Progenitor cell of endocrine pancreas (in vitro differentiated cells): ENCODE measurements around the gene ATAD3B. TPM values are rescaled to one million over a fixed set of nuclear protein-coding genes. Genes with fewer than 3 reads are reported as not detected.

Experiments
- DNase-seq: peaks from one replicate; pipeline ENCODE4 v3.0.0; 2021; ENCODE audit warnings: low spot score; ENCODE audit not compliant: unreplicated experiment
- H3K27ac Mint-ChIP-seq: 2 replicates; pipeline ENCODE4 v1.8.0; 2021; ENCODE audit warnings: mild to moderate bottlenecking, moderate library complexity, mixed read lengths
- H3K27me3 Mint-ChIP-seq: 2 replicates; pipeline ENCODE4 v1.8.0; 2021; ENCODE audit warnings: mixed read lengths
- H3K36me3 Mint-ChIP-seq: 2 replicates; pipeline ENCODE4 v1.8.0; 2022; ENCODE audit warnings: mixed read lengths; ENCODE audit not compliant: insufficient read depth
- H3K4me1 Mint-ChIP-seq: 2 replicates; pipeline ENCODE4 v1.8.0; 2021; ENCODE audit warnings: low read depth, mixed read lengths
- H3K4me3 Mint-ChIP-seq: 2 replicates; pipeline ENCODE4 v1.8.0; 2021; ENCODE audit warnings: low read depth, mild to moderate bottlenecking, moderate library complexity, mixed read lengths
- H3K9me3 Mint-ChIP-seq: 2 replicates; pipeline ENCODE4 v1.8.0; 2021; ENCODE audit warnings: low read depth, mixed read lengths
- CTCF ChIP-seq: fragments of 200-600 bp; sonication (generic); IDR thresholded peaks from one replicate; pipeline ENCODE4 v1.5.0; 2021; ENCODE audit warnings: antibody characterized with exemption, mild to moderate bottlenecking; ENCODE audit not compliant: unreplicated experiment
- total RNA-seq: library from RNA; stranded (reverse); gene quantifications from 2 replicates; pipeline ENCODE4 v1.2.1, GENCODE V29; 2021

Gene ATAD3B
- total RNA-seq, 1 donor from 2014 or later: 36.7 TPM

GRCh38 chr1:1430992-1431844, 40.3 kb upstream of the ATAD3B start:
- Mint-ChIP-seq H3K9me3 (no peaks in the 10 kb centered on the region), H3K27ac (peak overlapping the region; percentile 77), H3K4me1 (peaks cover 20% of the 10 kb centered on the region), H3K4me3 (no peak overlapping the region), H3K36me3 (no peaks in the 10 kb centered on the region), H3K27me3 (peaks cover 3% of the 10 kb centered on the region)
- no peak for TF ChIP-seq CTCF
- DNase-seq: no peak

- Mint-ChIP-seq H3K4me1 (peaks cover 22% of the 10 kb centered on the region), H3K27ac (peak overlapping the region; percentile 77), H3K27me3 (peaks cover 3% of the 10 kb centered on the region), H3K36me3 (no peaks in the 10 kb centered on the region), H3K9me3 (no peaks in the 10 kb centered on the region), H3K4me3 (no peak overlapping the region)
- TF ChIP-seq CTCF: no peak
- DNase-seq: no peak
These were observed 39.7 kb upstream of the ATAD3B start for GRCh38 chr1:1431845-1432273.

- peak overlapping the region; percentile 14 for H3K4me3 Mint-ChIP-seq
- peaks cover 3% of the 10 kb centered on the region for H3K27me3 Mint-ChIP-seq
These were observed 39.2 kb upstream of the ATAD3B start for GRCh38 chr1:1432274-1432950.

GRCh38 chr1:1432951-1433803, 38.4 kb upstream of the ATAD3B start:
- TF ChIP-seq CTCF: no peak
- no peak for DNase-seq
- peaks cover 3% of the 10 kb centered on the region for H3K27me3 Mint-ChIP-seq
- peaks cover 22% of the 10 kb centered on the region for H3K4me1 Mint-ChIP-seq
- H3K9me3 Mint-ChIP-seq: no peaks in the 10 kb centered on the region
- no peak overlapping the region for H3K4me3 Mint-ChIP-seq
- peak overlapping the region; percentile 93 for H3K27ac Mint-ChIP-seq
- H3K36me3 Mint-ChIP-seq: no peaks in the 10 kb centered on the region

More at GRCh38 chr1:1432274-1432950, 39.2 kb upstream of the ATAD3B start:
- Mint-ChIP-seq H3K4me1 (peaks cover 22% of the 10 kb centered on the region), H3K36me3 (no peaks in the 10 kb centered on the region), H3K27ac (peak overlapping the region; percentile 93), H3K9me3 (no peaks in the 10 kb centered on the region)
- no peak for DNase-seq
- no peak for TF ChIP-seq CTCF

GRCh38 chr1:1433804-1434130, 37.8 kb upstream of the ATAD3B start:
- H3K27me3 Mint-ChIP-seq: no peaks in the 10 kb centered on the region
- peak overlapping the region; percentile 90 for H3K27ac Mint-ChIP-seq
- no peak for DNase-seq
- TF ChIP-seq CTCF: no peak
- H3K4me1 Mint-ChIP-seq: peaks cover 23% of the 10 kb centered on the region
- no peaks in the 10 kb centered on the region for H3K36me3 Mint-ChIP-seq
- no peak overlapping the region for H3K4me3 Mint-ChIP-seq
- H3K9me3 Mint-ChIP-seq: no peaks in the 10 kb centered on the region
